H9 (cell line): ENCODE measurements around the gene KLHDC9. TPM values are rescaled to one million over a fixed set of nuclear protein-coding genes. Genes with fewer than 3 reads are reported as not detected.
A peak's percentile ranks its signal among the peaks of the same experiment; 100 is the strongest.

Source experiments
- DNase-seq: peaks from one replicate; pipeline ENCODE4 v3.0.0-alpha.2; 2017
- H2AFZ ChIP-seq: one replicate; pipeline ENCODE4 v1.6.1; 2013; ENCODE audit warnings: mild to moderate bottlenecking, low read length, control low read depth, moderate library complexity
- H2AK5ac ChIP-seq: 2 replicates; pipeline ENCODE4 v1.6.1; 2013; ENCODE audit warnings: low read length, control low read depth, mixed read lengths; ENCODE audit not compliant: insufficient read length
- H2BK120ac ChIP-seq: one replicate; pipeline ENCODE4 v1.6.1; 2013; ENCODE audit warnings: low read depth, mild to moderate bottlenecking, low read length, control low read depth, inconsistent platforms; ENCODE audit not compliant: poor library complexity, severe bottlenecking
- H2BK12ac ChIP-seq: 2 replicates; pipeline ENCODE4 v1.6.1; 2013; ENCODE audit warnings: low read length, control low read depth, mixed read lengths, low read depth; ENCODE audit not compliant: insufficient read length
- H2BK15ac ChIP-seq: 2 replicates; pipeline ENCODE4 v1.6.1; 2013; ENCODE audit warnings: low read depth, low read length, control low read depth
- H2BK20ac ChIP-seq: one replicate; pipeline ENCODE4 v1.6.1; 2013; ENCODE audit warnings: low read depth, mild to moderate bottlenecking, low read length, control low read depth, inconsistent platforms; ENCODE audit not compliant: poor library complexity, severe bottlenecking
- H2BK5ac ChIP-seq: 2 replicates; pipeline ENCODE4 v1.6.1; 2013; ENCODE audit warnings: low read length, control low read depth, mixed read lengths; ENCODE audit not compliant: insufficient read length
- H3K14ac ChIP-seq: 2 replicates; pipeline ENCODE4 v1.6.1; 2013; ENCODE audit warnings: low read length, control low read depth; ENCODE audit not compliant: insufficient read depth
- H3K18ac ChIP-seq: 2 replicates; pipeline ENCODE4 v1.6.1; 2013; ENCODE audit warnings: low read depth, mild to moderate bottlenecking, mixed read lengths, low read length, control low read depth; ENCODE audit not compliant: insufficient read length
- H3K23ac ChIP-seq: 2 replicates; pipeline ENCODE4 v1.6.1; 2013; ENCODE audit warnings: low read length, control low read depth, mixed read lengths, low read depth; ENCODE audit not compliant: insufficient read length
- H3K23me2 ChIP-seq: 2 replicates; pipeline ENCODE4 v1.6.1; 2013; ENCODE audit warnings: low read depth, mild to moderate bottlenecking, mixed read lengths, low read length, control low read depth; ENCODE audit not compliant: insufficient read length, poor library complexity, severe bottlenecking
- H3K27ac ChIP-seq: 2 replicates; pipeline ENCODE4 v1.5.1; 2013; ENCODE audit warnings: low read length, control low read depth, mixed read lengths, low read depth; ENCODE audit not compliant: insufficient read length
- H3K27me3 ChIP-seq: 2 replicates; pipeline ENCODE4 v1.6.1; 2013; ENCODE audit warnings: low read length, control low read depth, inconsistent platforms; ENCODE audit not compliant: insufficient read depth
- H3K4ac ChIP-seq: 2 replicates; pipeline ENCODE4 v1.6.1; 2013; ENCODE audit warnings: low read depth, mild to moderate bottlenecking, control low read depth, inconsistent platforms, low read length, moderate library complexity
- H3K4me1 ChIP-seq: 2 replicates; pipeline ENCODE4 v1.6.1; 2013; ENCODE audit warnings: low read length, control low read depth, inconsistent platforms; ENCODE audit not compliant: insufficient read depth
- H3K4me2 ChIP-seq: 2 replicates; pipeline ENCODE4 v1.6.1; 2013; ENCODE audit warnings: low read length, control low read depth, mixed read lengths; ENCODE audit not compliant: insufficient read length, insufficient read depth
- H3K56ac ChIP-seq: 2 replicates; pipeline ENCODE4 v1.6.1; 2013; ENCODE audit warnings: low read depth, mild to moderate bottlenecking, mixed read lengths, low read length, control low read depth; ENCODE audit not compliant: insufficient read length
- H3K79me1 ChIP-seq: 2 replicates; pipeline ENCODE4 v1.6.1; 2013; ENCODE audit warnings: low read depth, mild to moderate bottlenecking, moderate library complexity, low read length, control low read depth, inconsistent platforms; ENCODE audit not compliant: insufficient read depth, poor library complexity, severe bottlenecking
- H3K79me2 ChIP-seq: 2 replicates; pipeline ENCODE4 v1.6.1; 2013; ENCODE audit warnings: low read length, control low read depth, inconsistent platforms; ENCODE audit not compliant: insufficient read depth
- H3K9ac ChIP-seq: 2 replicates; pipeline ENCODE4 v1.6.1; 2013; ENCODE audit warnings: low read length, control low read depth, mixed read lengths; ENCODE audit not compliant: insufficient read length; ENCODE audit errors: extremely low read depth
- H3K9me3 ChIP-seq: one replicate; pipeline ENCODE4 v1.6.1; 2013; ENCODE audit warnings: low read depth, low read length, inconsistent platforms; ENCODE audit not compliant: control insufficient read depth
- H3T11ph ChIP-seq: one replicate; pipeline ENCODE4 v1.6.1; 2013; ENCODE audit warnings: mild to moderate bottlenecking, low read length, control low read depth, inconsistent platforms
- H4K20me1 ChIP-seq: one replicate; pipeline ENCODE4 v1.6.1; 2013; ENCODE audit not compliant: control insufficient read depth, insufficient read length, insufficient read depth
- H4K5ac ChIP-seq: 2 replicates; pipeline ENCODE4 v1.6.1; 2013; ENCODE audit warnings: low read depth, mild to moderate bottlenecking, mixed read lengths, low read length, control low read depth; ENCODE audit not compliant: insufficient read length
- H4K8ac ChIP-seq: replicated peaks from 2 replicates; pipeline ENCODE4 v1.6.1; 2013; ENCODE audit warnings: low read length, control low read depth, mixed read lengths, low read depth; ENCODE audit not compliant: insufficient read length
- H4K91ac ChIP-seq: 2 replicates; pipeline ENCODE4 v1.6.1; 2013; ENCODE audit warnings: low read depth, mild to moderate bottlenecking, moderate library complexity, mixed read lengths, low read length, control low read depth; ENCODE audit not compliant: insufficient read length
- H3K27ac Mint-ChIP-seq, 3 experiments: 2 replicates in 2 of 3; 3 replicates in 1 of 3; pipeline ENCODE4 v1.8.0; 2020 to 2021; ENCODE audit warnings: mixed read lengths in 3 of 3, mild to moderate bottlenecking in 1 of 3, moderate library complexity in 1 of 3
- H3K27me3 Mint-ChIP-seq: 2 replicates; pipeline ENCODE4 v1.8.0; 2021; ENCODE audit warnings: low read depth, mild to moderate bottlenecking, moderate library complexity, mixed read lengths
- H3K36me3 Mint-ChIP-seq, 3 experiments: 2 replicates in 2 of 3; 3 replicates in 1 of 3; pipeline ENCODE4 v1.8.0; 2020 to 2021; ENCODE audit warnings: low read depth in 3 of 3, mixed read lengths in 3 of 3; ENCODE audit not compliant: insufficient read depth in 1 of 3
- H3K4me1 Mint-ChIP-seq, 2 experiments: 2 replicates each; pipeline ENCODE4 v1.8.0; 2020; ENCODE audit warnings: mixed read lengths in 2 of 2
- H3K4me3 Mint-ChIP-seq, 2 experiments: 2 replicates in 1 of 2; 3 replicates in 1 of 2; pipeline ENCODE4 v1.8.0; 2020 to 2021; ENCODE audit warnings: mild to moderate bottlenecking in 2 of 2, mixed read lengths in 2 of 2, moderate library complexity in 1 of 2
- H3K9me3 Mint-ChIP-seq, 2 experiments: 2 replicates in 1 of 2; 3 replicates in 1 of 2; pipeline ENCODE4 v1.8.0; 2020; ENCODE audit warnings: mild to moderate bottlenecking in 2 of 2, mixed read lengths in 2 of 2, moderate library complexity in 1 of 2
- CTCF ChIP-seq: fragments of 200-600 bp; sonication (generic); conservative IDR thresholded peaks from 3 replicates; pipeline ENCODE4 v1.8.0; 2021; ENCODE audit warnings: antibody characterized with exemption, mild to moderate bottlenecking
- WGBS: extraction: QIAGEN DNeasy Blood & Tissue Kit; methylation state at CpG from one replicate; pipeline ENCODE4 v1.1.7; 2013; ENCODE audit warnings: missing lambda C conversion rate, low lambda C conversion rate, mixed read lengths; ENCODE audit not compliant: insufficient read length; ENCODE audit errors: extremely low coverage; 5-methylcytosine and 5-hydroxymethylcytosine counted together
- total RNA-seq: library from RNA; stranded (reverse); gene quantifications from 2 replicates; pipeline ENCODE4 v1.2.1, GENCODE V29; 2021

The KLHDC9 gene
- total RNA-seq, 1 experiment from 2014 or later = 6.6 TPM

- H3K36me3 Mint-ChIP-seq = peaks cover 19 to 41% (median 34%) of the 10 kb centered on the region in 3 experiments; a peak in 6 of 7 replicates
- no peaks in the 10 kb centered on the region for H3K9me3 Mint-ChIP-seq
- Histone ChIP-seq H4K8ac (no peak within 1 kb of the TSS), H3K56ac (peak within 1 kb of the TSS; percentile 21), H3K4me2 (peak within 1 kb of the TSS; percentile 53), H3K27ac (peak within 1 kb of the TSS; percentile 41), H3K27me3 (no peaks in the 10 kb centered on the region), H2AFZ (no peak within 1 kb of the TSS), H2BK20ac (no peak within 1 kb of the TSS), H2BK120ac (no peak within 1 kb of the TSS), H3K18ac (peak within 1 kb of the TSS; percentile 58), H4K91ac (no peak within 1 kb of the TSS), H4K5ac (peak within 1 kb of the TSS; percentile 11), H2BK15ac (no peak within 1 kb of the TSS), H2BK12ac (no peak within 1 kb of the TSS), H4K20me1 (no peaks in the 10 kb centered on the region), H3K79me1 (no peaks in the 10 kb centered on the region), H3K4ac (no peak within 1 kb of the TSS), H3K23ac (no peak within 1 kb of the TSS), H3K9ac (peak within 1 kb of the TSS; percentile 72), H3K79me2 (peaks cover 8% of the 10 kb centered on the region; the same call in 1 of the 2 replicates), H2AK5ac (no peak within 1 kb of the TSS), H3K23me2 (peaks cover 9% of the 10 kb centered on the region), H3K9me3 (no peaks in the 10 kb centered on the region), H3K14ac (peak within 1 kb of the TSS; percentile 17; the same call in 1 of the 2 replicates), H2BK5ac (no peak within 1 kb of the TSS), H3T11ph (no peak within 1 kb of the TSS), H3K4me1 (peaks cover 5% of the 10 kb centered on the region; the same call in 1 of the 2 replicates)
- peak within 1 kb of the TSS; percentile 95 to 97 for H3K4me3 Mint-ChIP-seq
- peaks cover 23 to 24% of the 10 kb centered on the region in 2 experiments for H3K4me1 Mint-ChIP-seq
- DNase-seq = peak; percentile 94
- no peak for TF ChIP-seq CTCF
- peak within 1 kb of the TSS; percentile 96 to 100 (median 98) for H3K27ac Mint-ChIP-seq
- no peaks in the 10 kb centered on the region for H3K27me3 Mint-ChIP-seq
- WGBS = no CpG with 5 or more reads among the region's 58 CpGs
Observed at GRCh38 chr1:161117759-161118581, 19.8 kb downstream of the KLHDC9 start, which contains the start of the genes NIT1 and PFDN2. Gene NIT1, plus strand, starts transcription at chr1:161118105. Its CDS starts 72 bp downstream, at chr1:161118177. Gene PFDN2, minus strand, starts transcription at chr1:161118037. Its CDS starts 11 bp downstream, at chr1:161118026.
